Fibroblast of the aortic adventitia (primary cell): ENCODE data around the gene KCNC3. TPM values are rescaled to one million over a fixed set of nuclear protein-coding genes. Genes with fewer than 3 reads are reported as not detected.
"Not testable (repeated sequence)": the region's sequence is repeated elsewhere in the genome, so short reads cannot be mapped to it uniquely, and the experiment has no call there.

Experiments used
- DNase-seq: peaks from one replicate; pipeline ENCODE4 v3.0.0-alpha.2; 2010; ENCODE audit warnings: low read depth
- H3K4me3 ChIP-seq: 2 replicates; pipeline ENCODE4 v1.5.1; 2011; ENCODE audit warnings: low read depth, mild to moderate bottlenecking, control low read depth, low read length, moderate library complexity
- CTCF ChIP-seq: IDR thresholded peaks from 2 replicates; pipeline ENCODE4 v1.5.1; 2011; ENCODE audit warnings: mild to moderate bottlenecking, low read length, control low read depth, inconsistent platforms; ENCODE audit not compliant: insufficient read depth
- total RNA-seq: library from RNA; depleted of rRNA; stranded (reverse); fragments of >200 nt; gene quantifications from 2 replicates; pipeline ENCODE4 v1.2.3, GENCODE V29; 2012; ENCODE audit warnings: low replicate concordance

The KCNC3 gene
- total RNA-seq, 1 donor, result not detected

GRCh38 chr19:50330365-50331078, 1.3 kb upstream of the KCNC3 start:
- H3K4me3 ChIP-seq, result no peak overlapping the region
- TF ChIP-seq CTCF, result no peak
- no peak for DNase-seq

GRCh38 chr19:50329926-50330294, 733 bp upstream of the KCNC3 start:
- H3K4me3 ChIP-seq, DNase-seq: not testable (repeated sequence)

GRCh38 chr19:50328873-50329145, 368 bp downstream of the KCNC3 start:
- no peak for DNase-seq
- no peak for TF ChIP-seq CTCF
- H3K4me3 ChIP-seq, result no peak overlapping the region

GRCh38 chr19:50328224-50328872, 829 bp downstream of the KCNC3 start:
- no peak for TF ChIP-seq CTCF
- DNase-seq, result no peak
- H3K4me3 ChIP-seq, result no peak overlapping the region

GRCh38 chr19:50327461-50328223, 1.5 kb downstream of the KCNC3 start:
- H3K4me3 ChIP-seq, result no peak overlapping the region
- no peak for TF ChIP-seq CTCF
- DNase-seq, result no peak

GRCh38 chr19:50327013-50327412, 2.2 kb downstream of the KCNC3 start:
- TF ChIP-seq CTCF, result no peak
- no peak for DNase-seq
- H3K4me3 ChIP-seq, result no peak overlapping the region

- no peak for DNase-seq
- H3K4me3 ChIP-seq, result no peak overlapping the region
- no peak for TF ChIP-seq CTCF
These were observed 3.0 kb downstream of the KCNC3 start for GRCh38 chr19:50326101-50326664.
